H9 (cell line): ENCODE data around the gene GSTM3. TPM values are rescaled to one million over a fixed set of nuclear protein-coding genes. Genes with fewer than 3 reads are reported as not detected.

Source experiments
- DNase-seq: peaks from one replicate; pipeline ENCODE4 v3.0.0-alpha.2; 2017
- H2AFZ ChIP-seq: one replicate; pipeline ENCODE4 v1.6.1; 2013; ENCODE audit warnings: mild to moderate bottlenecking, low read length, control low read depth, moderate library complexity
- H2AK5ac ChIP-seq: 2 replicates; pipeline ENCODE4 v1.6.1; 2013; ENCODE audit warnings: low read length, control low read depth, mixed read lengths; ENCODE audit not compliant: insufficient read length
- H2BK120ac ChIP-seq: one replicate; pipeline ENCODE4 v1.6.1; 2013; ENCODE audit warnings: low read depth, mild to moderate bottlenecking, low read length, control low read depth, inconsistent platforms; ENCODE audit not compliant: poor library complexity, severe bottlenecking
- H2BK12ac ChIP-seq: 2 replicates; pipeline ENCODE4 v1.6.1; 2013; ENCODE audit warnings: low read length, control low read depth, mixed read lengths, low read depth; ENCODE audit not compliant: insufficient read length
- H2BK15ac ChIP-seq: 2 replicates; pipeline ENCODE4 v1.6.1; 2013; ENCODE audit warnings: low read depth, low read length, control low read depth
- H2BK20ac ChIP-seq: one replicate; pipeline ENCODE4 v1.6.1; 2013; ENCODE audit warnings: low read depth, mild to moderate bottlenecking, low read length, control low read depth, inconsistent platforms; ENCODE audit not compliant: poor library complexity, severe bottlenecking
- H2BK5ac ChIP-seq: 2 replicates; pipeline ENCODE4 v1.6.1; 2013; ENCODE audit warnings: low read length, control low read depth, mixed read lengths; ENCODE audit not compliant: insufficient read length
- H3K14ac ChIP-seq: 2 replicates; pipeline ENCODE4 v1.6.1; 2013; ENCODE audit warnings: low read length, control low read depth; ENCODE audit not compliant: insufficient read depth
- H3K18ac ChIP-seq: 2 replicates; pipeline ENCODE4 v1.6.1; 2013; ENCODE audit warnings: low read depth, mild to moderate bottlenecking, mixed read lengths, low read length, control low read depth; ENCODE audit not compliant: insufficient read length
- H3K23ac ChIP-seq: 2 replicates; pipeline ENCODE4 v1.6.1; 2013; ENCODE audit warnings: low read length, control low read depth, mixed read lengths, low read depth; ENCODE audit not compliant: insufficient read length
- H3K23me2 ChIP-seq: 2 replicates; pipeline ENCODE4 v1.6.1; 2013; ENCODE audit warnings: low read depth, mild to moderate bottlenecking, mixed read lengths, low read length, control low read depth; ENCODE audit not compliant: insufficient read length, poor library complexity, severe bottlenecking
- H3K27ac ChIP-seq: 2 replicates; pipeline ENCODE4 v1.5.1; 2013; ENCODE audit warnings: low read length, control low read depth, mixed read lengths, low read depth; ENCODE audit not compliant: insufficient read length
- H3K27me3 ChIP-seq: 2 replicates; pipeline ENCODE4 v1.6.1; 2013; ENCODE audit warnings: low read length, control low read depth, inconsistent platforms; ENCODE audit not compliant: insufficient read depth
- H3K4ac ChIP-seq: 2 replicates; pipeline ENCODE4 v1.6.1; 2013; ENCODE audit warnings: low read depth, mild to moderate bottlenecking, control low read depth, inconsistent platforms, low read length, moderate library complexity
- H3K4me1 ChIP-seq: 2 replicates; pipeline ENCODE4 v1.6.1; 2013; ENCODE audit warnings: low read length, control low read depth, inconsistent platforms; ENCODE audit not compliant: insufficient read depth
- H3K4me2 ChIP-seq: 2 replicates; pipeline ENCODE4 v1.6.1; 2013; ENCODE audit warnings: low read length, control low read depth, mixed read lengths; ENCODE audit not compliant: insufficient read length, insufficient read depth
- H3K56ac ChIP-seq: 2 replicates; pipeline ENCODE4 v1.6.1; 2013; ENCODE audit warnings: low read depth, mild to moderate bottlenecking, mixed read lengths, low read length, control low read depth; ENCODE audit not compliant: insufficient read length
- H3K79me1 ChIP-seq: 2 replicates; pipeline ENCODE4 v1.6.1; 2013; ENCODE audit warnings: low read depth, mild to moderate bottlenecking, moderate library complexity, low read length, control low read depth, inconsistent platforms; ENCODE audit not compliant: insufficient read depth, poor library complexity, severe bottlenecking
- H3K79me2 ChIP-seq: 2 replicates; pipeline ENCODE4 v1.6.1; 2013; ENCODE audit warnings: low read length, control low read depth, inconsistent platforms; ENCODE audit not compliant: insufficient read depth
- H3K9ac ChIP-seq: 2 replicates; pipeline ENCODE4 v1.6.1; 2013; ENCODE audit warnings: low read length, control low read depth, mixed read lengths; ENCODE audit not compliant: insufficient read length; ENCODE audit errors: extremely low read depth
- H3K9me3 ChIP-seq: one replicate; pipeline ENCODE4 v1.6.1; 2013; ENCODE audit warnings: low read depth, low read length, inconsistent platforms; ENCODE audit not compliant: control insufficient read depth
- H3T11ph ChIP-seq: one replicate; pipeline ENCODE4 v1.6.1; 2013; ENCODE audit warnings: mild to moderate bottlenecking, low read length, control low read depth, inconsistent platforms
- H4K20me1 ChIP-seq: one replicate; pipeline ENCODE4 v1.6.1; 2013; ENCODE audit not compliant: control insufficient read depth, insufficient read length, insufficient read depth
- H4K5ac ChIP-seq: 2 replicates; pipeline ENCODE4 v1.6.1; 2013; ENCODE audit warnings: low read depth, mild to moderate bottlenecking, mixed read lengths, low read length, control low read depth; ENCODE audit not compliant: insufficient read length
- H4K8ac ChIP-seq: replicated peaks from 2 replicates; pipeline ENCODE4 v1.6.1; 2013; ENCODE audit warnings: low read length, control low read depth, mixed read lengths, low read depth; ENCODE audit not compliant: insufficient read length
- H4K91ac ChIP-seq: 2 replicates; pipeline ENCODE4 v1.6.1; 2013; ENCODE audit warnings: low read depth, mild to moderate bottlenecking, moderate library complexity, mixed read lengths, low read length, control low read depth; ENCODE audit not compliant: insufficient read length
- H3K27ac Mint-ChIP-seq, 3 experiments: 2 replicates in 2 of 3; 3 replicates in 1 of 3; pipeline ENCODE4 v1.8.0; 2020 to 2021; ENCODE audit warnings: mixed read lengths in 3 of 3, mild to moderate bottlenecking in 1 of 3, moderate library complexity in 1 of 3
- H3K27me3 Mint-ChIP-seq: 2 replicates; pipeline ENCODE4 v1.8.0; 2021; ENCODE audit warnings: low read depth, mild to moderate bottlenecking, moderate library complexity, mixed read lengths
- H3K36me3 Mint-ChIP-seq, 3 experiments: 2 replicates in 2 of 3; 3 replicates in 1 of 3; pipeline ENCODE4 v1.8.0; 2020 to 2021; ENCODE audit warnings: low read depth in 3 of 3, mixed read lengths in 3 of 3; ENCODE audit not compliant: insufficient read depth in 1 of 3
- H3K4me1 Mint-ChIP-seq, 2 experiments: 2 replicates each; pipeline ENCODE4 v1.8.0; 2020; ENCODE audit warnings: mixed read lengths in 2 of 2
- H3K4me3 Mint-ChIP-seq, 2 experiments: 2 replicates in 1 of 2; 3 replicates in 1 of 2; pipeline ENCODE4 v1.8.0; 2020 to 2021; ENCODE audit warnings: mild to moderate bottlenecking in 2 of 2, mixed read lengths in 2 of 2, moderate library complexity in 1 of 2
- H3K9me3 Mint-ChIP-seq, 2 experiments: 2 replicates in 1 of 2; 3 replicates in 1 of 2; pipeline ENCODE4 v1.8.0; 2020; ENCODE audit warnings: mild to moderate bottlenecking in 2 of 2, mixed read lengths in 2 of 2, moderate library complexity in 1 of 2
- CTCF ChIP-seq: fragments of 200-600 bp; sonication (generic); conservative IDR thresholded peaks from 3 replicates; pipeline ENCODE4 v1.8.0; 2021; ENCODE audit warnings: antibody characterized with exemption, mild to moderate bottlenecking
- WGBS: extraction: QIAGEN DNeasy Blood & Tissue Kit; methylation state at CpG from one replicate; pipeline ENCODE4 v1.1.7; 2013; ENCODE audit warnings: missing lambda C conversion rate, low lambda C conversion rate, mixed read lengths; ENCODE audit not compliant: insufficient read length; ENCODE audit errors: extremely low coverage; 5-methylcytosine and 5-hydroxymethylcytosine counted together
- total RNA-seq: library from RNA; stranded (reverse); gene quantifications from 2 replicates; pipeline ENCODE4 v1.2.1, GENCODE V29; 2021

Gene GSTM3
- total RNA-seq, 1 experiment from 2014 or later: 3.5 TPM

GRCh38 chr1:109726007-109726406 lies 14.8 kb downstream of the GSTM3 start:
- Histone ChIP-seq H4K20me1 (no peaks in the 10 kb centered on the region), H2AFZ (no peak overlapping the region), H2BK120ac (no peak overlapping the region), H3K9ac (no peak overlapping the region), H3K56ac (no peak overlapping the region), H3K27me3 (no peaks in the 10 kb centered on the region), H3K14ac (no peak overlapping the region), H2AK5ac (no peak overlapping the region), H3K18ac (no peak overlapping the region), H3K23me2 (no peaks in the 10 kb centered on the region), H3K27ac (no peak overlapping the region), H4K5ac (no peak overlapping the region), H3K23ac (no peak overlapping the region), H3K4ac (no peak overlapping the region), H3K9me3 (peaks cover 11% of the 10 kb centered on the region), H4K91ac (no peak overlapping the region), H3K79me2 (no peaks in the 10 kb centered on the region), H3K4me2 (no peak overlapping the region), H3T11ph (no peak overlapping the region), H3K4me1 (no peaks in the 10 kb centered on the region), H2BK20ac (no peak overlapping the region), H2BK5ac (no peak overlapping the region), H2BK12ac (no peak overlapping the region), H4K8ac (no peak overlapping the region), H3K79me1 (no peaks in the 10 kb centered on the region), H2BK15ac (no peak overlapping the region)
- H3K4me3 Mint-ChIP-seq: no peak overlapping the region
- no peak overlapping the region for H3K27ac Mint-ChIP-seq
- WGBS: no CpG with 5 or more reads among the region's 1 CpG
- no peak for DNase-seq
- no peak for TF ChIP-seq CTCF
- peaks cover 9 to 22% of the 10 kb centered on the region in 2 experiments; a peak in 3 of 4 replicates for H3K4me1 Mint-ChIP-seq
- peaks cover 16% of the 10 kb centered on the region for H3K27me3 Mint-ChIP-seq
- peaks cover 10 to 17% of the 10 kb centered on the region in 2 experiments for H3K9me3 Mint-ChIP-seq
- peaks cover 0 to 5% (median 4%) of the 10 kb centered on the region in 3 experiments; a peak in 4 of 7 replicates for H3K36me3 Mint-ChIP-seq
